Ovary (tissue), 9 donors: ENCODE data around the gene MOB1A. TPM values are rescaled to one million over a fixed set of nuclear protein-coding genes. Genes with fewer than 3 reads are reported as not detected.

Experiments
- DNase-seq, 5 donors: peaks; one replicate each; pipeline ENCODE4 v3.0.0-alpha.2; 2019 to 2020
- H3K27ac ChIP-seq, 2 donors: fragments of 200-600 bp; one replicate each; pipeline versions ENCODE4 v1.5.1 to v1.8.0; 2019 to 2022
- H3K27me3 ChIP-seq: fragments of 200-600 bp; one replicate; pipeline ENCODE4 v1.8.0; 2022
- H3K36me3 ChIP-seq: fragments of 200-600 bp; sonication (generic); one replicate; pipeline ENCODE4 v1.5.1; 2019
- H3K4me1 ChIP-seq: one replicate; pipeline ENCODE4 v1.8.1; 2013; ENCODE audit warnings: mild to moderate bottlenecking, moderate library complexity; ENCODE audit not compliant: insufficient read depth
- H3K4me3 ChIP-seq: fragments of 200-600 bp; sonication (generic); one replicate; pipeline ENCODE4 v1.5.1; 2017
- H3K9me3 ChIP-seq, 2 donors: fragments of 200-600 bp in 1 of 2; sonication (generic) in 1 of 2; one replicate each; pipeline versions ENCODE4 v1.5.1 to v1.8.1; 2013 to 2019; ENCODE audit warnings: mild to moderate bottlenecking in 1 of 2, moderate library complexity in 1 of 2
- EP300 ChIP-seq: sonication (generic); formaldehyde crosslinking; IDR thresholded peaks from one replicate; pipeline ENCODE4 v1.6.1; 2017; ENCODE audit warnings: antibody characterized with exemption
- POLR2A ChIP-seq: fragments of 450-650 bp; IDR thresholded peaks from one replicate; pipeline ENCODE4 v1.6.1; 2017; ENCODE audit warnings: antibody characterized with exemption, mild to moderate bottlenecking, moderate library complexity
- WGBS, 3 donors: extraction: QIAGEN DNeasy Blood & Tissue Kit in 1 of 3; methylation state at CpG; one replicate each; pipeline versions ENCODE4 v1.1.5 to v1.1.7; 2013 to 2017; 5-methylcytosine and 5-hydroxymethylcytosine counted together
- intact Hi-C, 4 donors: fragments of 100-400 bp; cut with DNase I; formaldehyde crosslinking; loops; one replicate each; pipeline versions ENCODE4 v1.11.0 to v1.15.1; 2022 to 2023
- polyA plus RNA-seq, 2 donors: library from polyadenylated mRNA; stranded (reverse); fragments of 200-250 nt in 1 of 2; fragments of 350-450 nt in 1 of 2; fragmentation: Illumina TruSeq in 1 of 2; extraction: RNeasy Lipid Tissue Mini Kit (QIAGEN cat#74804) in 1 of 2; gene quantifications; one replicate each; pipeline ENCODE4 v1.2.3, GENCODE V29; 2013 to 2014
- total RNA-seq, 7 donors: library from RNA; depleted of rRNA in 2 of 7; stranded (reverse); fragments of >200 nt in 2 of 7; fragmentation: NEBNext Ultra II Directional in 3 of 7; extraction: Animal tissue kit (Norgen Biotek cat#: 25700) in 3 of 7; gene quantifications; one replicate each; pipeline versions ENCODE4 v1.1.0 to v1.2.4, GENCODE V29; 2016 to 2023
- TF ChIP-seq, protein P1 (sequence below), 3 donors: fragments of 450-650 bp in 2 of 3; fragments of 200-600 bp in 1 of 3; IDR thresholded peaks; one replicate each; pipeline versions ENCODE4 v1.5.1 to v1.8.0; 2016 to 2022; ENCODE audit warnings: antibody characterized with exemption in 3 of 3, mild to moderate bottlenecking in 1 of 3
- donor health status: DM: no; HTN: no; CAD: no; lungs with moderate emphysema.
- donor health status: DM: no; HTN: no; CAD: no.
- donor health status: Bipolar disorder and iron deficiency.
- donor health status: DM: yes; HTN: yes; CAD: no.
- donor health status: DM: no; HTN: no; CAD: no.
- donor health status: DM: yes; HTN: yes; CAD: no.

The MOB1A gene
- total and polyA plus RNA-seq, 9 donors, result 31.6 to 122 (median 93.0) TPM

DNA sequence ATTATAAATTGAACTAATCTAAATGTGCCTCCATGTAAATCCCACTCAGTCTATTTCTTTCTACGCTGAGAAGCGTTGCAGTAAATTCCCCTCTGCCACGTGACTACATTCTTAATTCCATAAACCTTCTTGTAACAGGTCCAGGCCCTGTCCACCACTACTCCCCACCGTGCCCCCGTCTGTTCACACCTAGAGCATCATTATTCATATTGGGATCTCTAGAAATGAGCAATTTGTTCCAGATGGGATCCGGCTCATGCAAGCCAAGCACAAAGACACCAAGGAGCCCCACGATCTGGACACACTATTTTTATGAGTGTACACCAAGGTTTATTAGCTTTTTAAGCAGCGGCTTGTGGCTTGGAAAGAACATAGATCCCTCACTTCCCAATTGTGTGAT is 69.1 kb downstream of the MOB1A start:
- TF ChIP-seq EP300 (no peak), POLR2A (no peak)
- TF ChIP-seq, protein P1, sequence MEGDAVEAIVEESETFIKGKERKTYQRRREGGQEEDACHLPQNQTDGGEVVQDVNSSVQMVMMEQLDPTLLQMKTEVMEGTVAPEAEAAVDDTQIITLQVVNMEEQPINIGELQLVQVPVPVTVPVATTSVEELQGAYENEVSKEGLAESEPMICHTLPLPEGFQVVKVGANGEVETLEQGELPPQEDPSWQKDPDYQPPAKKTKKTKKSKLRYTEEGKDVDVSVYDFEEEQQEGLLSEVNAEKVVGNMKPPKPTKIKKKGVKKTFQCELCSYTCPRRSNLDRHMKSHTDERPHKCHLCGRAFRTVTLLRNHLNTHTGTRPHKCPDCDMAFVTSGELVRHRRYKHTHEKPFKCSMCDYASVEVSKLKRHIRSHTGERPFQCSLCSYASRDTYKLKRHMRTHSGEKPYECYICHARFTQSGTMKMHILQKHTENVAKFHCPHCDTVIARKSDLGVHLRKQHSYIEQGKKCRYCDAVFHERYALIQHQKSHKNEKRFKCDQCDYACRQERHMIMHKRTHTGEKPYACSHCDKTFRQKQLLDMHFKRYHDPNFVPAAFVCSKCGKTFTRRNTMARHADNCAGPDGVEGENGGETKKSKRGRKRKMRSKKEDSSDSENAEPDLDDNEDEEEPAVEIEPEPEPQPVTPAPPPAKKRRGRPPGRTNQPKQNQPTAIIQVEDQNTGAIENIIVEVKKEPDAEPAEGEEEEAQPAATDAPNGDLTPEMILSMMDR (IDR thresholded peaks at IDR 0.05), result no peak
- Histone ChIP-seq H3K4me1 (no peaks in the 10 kb centered on the region), H3K4me3 (no peak overlapping the region), H3K27ac (no peak overlapping the region), H3K36me3 (no peaks in the 10 kb centered on the region), H3K27me3 (no peaks in the 10 kb centered on the region), H3K9me3 (no peaks in the 10 kb centered on the region)
- WGBS, 3 donors, result 90 to 91% (median 90%) methylated on average over 8 of the region's 8 CpGs
- intact Hi-C loops, result no loop called here
- no peak for DNase-seq

DNA sequence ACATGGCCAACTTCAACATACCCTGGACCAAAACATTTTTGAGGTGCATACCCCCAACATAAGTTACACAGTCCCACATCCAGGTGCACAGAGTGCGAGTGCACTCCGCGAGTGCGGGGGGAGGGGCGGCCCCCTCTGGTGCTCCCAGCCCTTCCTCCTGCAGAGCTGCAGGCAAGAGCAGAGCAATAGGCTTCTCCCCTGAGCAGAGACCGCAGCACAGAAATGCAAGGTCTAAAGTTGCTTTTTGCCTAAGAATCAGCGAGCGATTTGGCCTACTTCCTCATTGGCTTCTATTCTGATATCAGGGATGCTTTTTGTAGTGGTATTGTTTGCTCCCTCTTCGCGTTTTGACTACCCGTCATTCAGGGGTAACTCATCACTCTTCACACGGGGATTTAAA is 71.6 kb downstream of the MOB1A start:
- Histone ChIP-seq H3K4me1 (no peaks in the 10 kb centered on the region), H3K9me3 (no peaks in the 10 kb centered on the region), H3K27me3 (no peaks in the 10 kb centered on the region), H3K27ac (no peak overlapping the region), H3K36me3 (no peaks in the 10 kb centered on the region), H3K4me3 (no peak overlapping the region)
- WGBS, 3 donors, result 53 to 59% (median 56%) methylated on average over 12 of the region's 12 CpGs
- no peak for TF ChIP-seq EP300
- no peak for TF ChIP-seq POLR2A
- TF ChIP-seq, protein P1 (IDR thresholded peaks at IDR 0.05), result no peak
- intact Hi-C loops, result no loop called here
- no peak for DNase-seq

DNA sequence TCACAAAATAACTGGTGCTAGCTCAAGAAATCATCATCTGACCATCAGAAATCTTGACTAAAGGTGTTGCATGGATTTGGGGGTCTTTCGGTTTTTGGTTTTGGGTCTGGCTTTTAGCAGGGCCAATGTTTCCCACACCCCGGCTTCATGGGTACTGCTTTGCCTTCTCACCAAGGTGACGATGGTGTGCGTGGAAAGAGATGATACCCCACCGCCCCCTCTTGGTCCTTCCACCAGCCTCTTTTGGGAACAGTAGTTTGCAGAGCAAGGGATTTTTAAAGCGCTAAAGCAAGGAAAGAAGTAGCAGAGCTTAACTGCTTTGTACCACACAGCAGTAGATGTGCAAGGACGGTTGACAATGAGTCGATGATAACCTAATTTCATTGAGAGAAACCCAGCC is 73.3 kb downstream of the MOB1A start:
- Histone ChIP-seq H3K27me3 (no peaks in the 10 kb centered on the region), H3K4me1 (no peaks in the 10 kb centered on the region), H3K36me3 (no peaks in the 10 kb centered on the region), H3K27ac (no peak overlapping the region), H3K9me3 (no peaks in the 10 kb centered on the region), H3K4me3 (no peak overlapping the region)
- DNase-seq, result no peak
- TF ChIP-seq EP300 (no peak), POLR2A (no peak)
- TF ChIP-seq, protein P1 (IDR thresholded peaks at IDR 0.05), result no peak
- intact Hi-C loops, result no loop called here
- 93 to 94% (median 94%) methylated on average over 8 of the region's 8 CpGs for WGBS, 3 donors

DNA sequence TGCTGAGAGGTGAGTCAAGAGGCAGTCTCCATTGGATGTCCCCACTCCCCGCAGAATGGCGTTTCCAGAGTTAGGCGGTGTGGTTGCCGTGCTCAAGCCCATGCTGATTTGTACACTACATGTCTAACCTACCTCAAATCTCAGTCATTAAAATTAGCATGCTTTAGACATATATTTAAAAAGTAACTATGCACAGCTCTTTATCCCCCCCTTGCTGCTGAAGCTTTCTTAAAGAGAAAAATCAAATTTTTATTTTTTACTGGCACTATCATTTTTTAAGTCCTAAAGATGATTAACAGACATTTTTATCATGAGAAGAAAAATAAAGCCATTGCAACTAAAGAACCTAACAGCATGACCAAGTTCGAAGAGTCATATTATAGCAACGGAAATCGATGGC is 73.8 kb downstream of the MOB1A start:
- DNase-seq, result no peak
- Histone ChIP-seq H3K27me3 (no peaks in the 10 kb centered on the region), H3K4me3 (no peak overlapping the region), H3K36me3 (no peaks in the 10 kb centered on the region), H3K4me1 (no peaks in the 10 kb centered on the region), H3K27ac (no peak overlapping the region), H3K9me3 (no peaks in the 10 kb centered on the region)
- 88 to 89% (median 88%) methylated on average over 7 of the region's 7 CpGs for WGBS, 3 donors
- TF ChIP-seq, protein P1 (IDR thresholded peaks at IDR 0.05), result no peak
- TF ChIP-seq POLR2A, result no peak
- no peak for TF ChIP-seq EP300
- intact Hi-C loops, result no loop called here

DNA sequence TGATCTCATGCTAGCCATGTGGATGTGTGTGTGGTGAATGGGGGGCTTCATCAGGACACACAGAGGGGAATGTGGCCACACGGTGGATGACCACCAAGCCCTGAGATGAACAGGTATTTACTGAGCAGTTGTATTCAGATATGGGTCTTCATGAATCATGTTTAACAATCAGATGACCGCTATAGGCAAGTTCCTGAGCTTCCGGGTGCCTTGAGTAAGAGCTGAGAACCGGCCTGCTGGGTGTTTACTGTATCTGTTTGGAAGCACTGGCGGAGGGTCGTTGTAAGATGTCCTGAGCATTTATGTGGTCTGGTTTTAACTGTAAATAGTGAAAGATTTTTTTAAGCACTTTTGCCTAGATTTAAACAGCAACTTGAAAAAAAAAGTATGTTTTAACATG is 74.9 kb downstream of the MOB1A start:
- H3K4me1 ChIP-seq, result no peaks in the 10 kb centered on the region
- intact Hi-C loops, result no loop called here
- no peak for DNase-seq
- H3K4me3 ChIP-seq, result no peak overlapping the region
- TF ChIP-seq, protein P1 (IDR thresholded peaks at IDR 0.05), result no peak
- TF ChIP-seq POLR2A (no peak), EP300 (no peak)
- H3K9me3 ChIP-seq, result no peaks in the 10 kb centered on the region
- H3K36me3 ChIP-seq, result no peaks in the 10 kb centered on the region
- no peak overlapping the region for H3K27ac ChIP-seq
- H3K27me3 ChIP-seq, result no peaks in the 10 kb centered on the region
- WGBS, 3 donors, result 72 to 81% (median 73%) methylated on average over 6 of the region's 6 CpGs
